ENCODE data around the gene DAB2IP.

Gene DAB2IP

DNA sequence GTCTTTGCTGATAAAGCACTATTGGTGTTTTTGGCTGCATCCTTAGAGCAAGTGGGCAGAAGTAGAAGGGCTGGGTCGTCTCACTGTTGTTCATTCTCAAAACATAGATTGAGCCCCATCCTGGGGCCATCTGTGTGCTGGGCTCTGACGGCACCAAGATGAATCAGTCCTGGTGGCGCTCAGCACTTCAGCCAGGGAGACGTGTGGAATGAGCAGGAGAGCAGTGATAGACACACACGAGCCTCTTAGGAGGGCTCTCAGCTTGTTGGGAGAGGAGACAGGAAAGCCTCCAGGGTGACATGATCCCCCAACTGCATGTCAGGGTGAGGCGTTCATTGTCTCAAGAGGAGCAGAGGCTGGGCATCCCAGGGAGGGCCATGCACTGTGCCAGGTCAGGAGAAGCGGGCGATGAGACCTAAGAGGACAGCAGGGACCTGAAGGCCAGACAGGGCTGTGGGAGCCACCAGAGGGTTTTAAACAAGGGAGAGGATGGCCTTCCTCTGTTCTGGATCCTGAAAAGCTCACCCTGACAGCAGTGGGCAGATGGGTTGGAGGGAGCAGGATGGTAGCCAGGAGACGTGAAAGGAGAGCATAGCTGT lies 115.8 kb downstream of the DAB2IP start:
- no peak for DNase-seq

DNA sequence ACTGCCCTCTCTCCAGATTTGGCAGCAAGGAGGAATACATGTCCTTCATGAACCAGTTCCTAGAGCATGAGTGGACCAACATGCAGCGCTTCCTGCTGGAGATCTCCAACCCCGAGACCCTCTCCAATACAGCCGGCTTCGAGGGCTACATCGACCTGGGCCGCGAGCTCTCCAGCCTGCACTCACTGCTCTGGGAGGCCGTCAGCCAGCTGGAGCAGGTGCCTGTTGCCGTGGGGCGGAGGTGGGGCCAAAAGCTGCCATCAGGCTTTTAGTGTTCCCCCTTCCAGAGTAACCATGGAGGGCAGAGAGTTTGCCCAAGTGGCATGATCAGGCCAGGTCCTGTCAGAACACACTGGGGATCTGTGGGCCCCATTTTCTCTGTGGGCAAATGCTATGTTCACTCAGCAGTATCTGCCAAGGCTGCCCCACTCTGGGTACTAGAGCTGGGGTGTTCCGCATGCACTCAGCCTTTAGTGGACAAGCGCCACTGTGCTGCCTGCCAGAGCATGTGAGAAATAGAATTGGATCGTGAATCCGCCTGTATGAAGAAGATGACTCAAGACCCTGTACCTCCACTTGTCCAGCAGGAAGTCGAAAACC lies 117.1 kb downstream of the DAB2IP start:
- no peak for DNase-seq

DNA sequence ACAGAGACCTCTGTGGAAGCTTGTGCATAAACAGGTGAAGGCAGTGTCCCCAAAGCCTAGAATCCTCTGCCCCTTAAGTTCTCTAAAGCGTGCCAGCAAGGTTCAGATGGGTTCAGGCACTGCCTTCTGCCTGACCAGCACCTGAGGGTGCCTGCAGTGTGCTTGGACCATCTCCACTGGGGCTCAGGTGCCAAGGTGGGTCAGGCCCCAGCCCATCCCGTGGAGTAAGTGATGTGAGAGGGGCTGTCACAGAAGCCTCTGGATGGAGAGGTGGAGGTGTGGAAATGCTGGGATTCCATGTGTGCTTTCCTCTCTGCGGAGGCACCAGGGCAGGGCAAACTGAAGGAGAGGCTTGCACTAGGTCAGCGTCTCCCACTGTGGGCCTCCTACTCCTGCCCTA lies 118.5 kb downstream of the DAB2IP start:
- DNase-seq, result no peak

DNA sequence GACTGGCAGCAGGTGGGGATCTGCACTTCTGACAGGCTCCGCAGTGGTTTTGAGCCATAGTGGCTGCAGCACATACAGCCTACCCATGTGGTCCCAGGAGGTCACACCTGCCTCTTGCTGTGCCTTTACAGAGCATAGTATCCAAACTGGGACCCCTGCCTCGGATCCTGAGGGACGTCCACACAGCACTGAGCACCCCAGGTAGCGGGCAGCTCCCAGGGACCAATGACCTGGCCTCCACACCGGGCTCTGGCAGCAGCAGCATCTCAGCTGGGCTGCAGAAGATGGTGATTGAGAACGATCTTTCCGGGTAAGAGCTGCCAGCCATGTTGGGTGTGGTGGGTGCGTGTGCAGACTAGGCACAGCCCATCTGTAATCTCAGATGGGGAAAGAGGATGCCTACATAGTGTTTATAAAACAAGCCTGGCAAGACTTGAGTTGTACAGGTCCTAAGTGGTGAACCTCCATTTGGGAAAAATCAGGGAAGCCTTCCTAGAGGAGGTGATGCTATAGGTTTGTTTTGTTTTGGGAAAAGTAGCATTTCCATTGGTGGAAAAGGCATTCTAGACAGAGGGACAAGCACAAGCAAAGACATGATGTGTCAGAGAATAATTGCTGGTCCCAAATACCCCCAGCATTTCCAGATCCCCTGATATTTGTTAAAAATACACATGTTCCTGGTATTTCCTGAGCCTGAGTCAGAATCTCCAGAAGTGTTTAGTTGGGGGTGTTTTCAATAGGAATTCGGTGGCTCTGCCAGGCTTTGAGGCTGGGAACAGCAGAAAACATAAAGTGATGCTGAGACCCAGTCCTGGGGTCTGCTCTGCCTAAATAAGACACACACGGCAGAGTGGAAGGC lies 119.2 kb downstream of the DAB2IP start:
- DNase-seq, result no peak

DNA sequence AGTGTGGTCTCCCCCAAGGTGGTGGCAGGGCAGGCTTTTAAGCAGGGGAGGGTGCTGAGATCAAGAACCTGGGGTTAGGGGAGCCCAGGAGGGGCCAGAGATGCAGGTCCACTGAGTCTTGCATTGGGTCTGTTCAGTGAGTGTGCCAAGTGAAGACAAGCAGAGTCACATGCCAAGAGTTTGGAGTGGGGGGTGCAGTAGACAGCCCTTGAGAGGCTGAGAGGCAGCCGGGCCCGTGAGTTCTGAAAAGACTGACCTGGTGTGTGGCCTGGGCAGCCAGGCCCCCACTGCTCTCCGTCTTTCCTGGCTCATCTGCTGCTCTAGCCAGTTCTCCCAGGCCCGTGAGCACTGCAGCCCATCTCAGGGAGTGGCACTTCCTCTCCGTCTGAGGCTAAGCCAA lies 120.0 kb downstream of the DAB2IP start:
- DNase-seq, result no peak

GRCh38 chr9:121771851-121772599 lies 120.6 kb downstream of the DAB2IP start:
- no peak for DNase-seq

GRCh38 chr9:121772600-121773285 lies 121.3 kb downstream of the DAB2IP start:
- DNase-seq, result no peak

DNA sequence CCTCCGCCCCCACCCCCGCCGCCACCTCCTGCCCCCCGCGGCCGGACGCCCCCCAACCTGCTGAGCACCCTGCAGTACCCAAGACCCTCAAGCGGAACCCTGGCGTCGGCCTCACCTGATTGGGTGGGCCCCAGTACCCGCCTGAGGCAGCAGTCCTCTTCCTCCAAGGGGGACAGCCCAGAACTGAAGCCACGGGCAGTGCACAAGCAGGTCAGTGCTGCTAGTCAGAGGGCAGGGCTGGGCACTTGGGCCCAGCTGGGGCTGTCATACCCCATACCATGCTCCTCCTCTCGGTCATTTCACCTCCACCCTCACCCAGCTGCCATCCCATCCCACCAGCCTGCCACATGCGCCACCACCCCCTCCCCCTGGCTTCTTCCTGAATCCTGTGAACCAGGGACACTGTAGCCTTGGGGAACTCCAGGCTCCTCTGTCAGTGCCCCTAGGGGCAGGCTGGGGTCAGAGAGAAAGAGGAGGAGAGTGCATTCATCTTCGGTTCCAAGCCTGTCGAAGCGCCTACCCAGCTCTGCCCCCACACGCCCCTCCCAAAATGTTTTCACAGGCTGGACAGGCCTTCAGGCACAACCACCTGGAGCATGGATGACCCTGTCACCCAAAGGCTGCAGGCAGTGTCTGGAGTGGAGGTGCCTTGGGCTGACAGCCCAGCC lies 122.0 kb downstream of the DAB2IP start:
- no peak for DNase-seq

DNA sequence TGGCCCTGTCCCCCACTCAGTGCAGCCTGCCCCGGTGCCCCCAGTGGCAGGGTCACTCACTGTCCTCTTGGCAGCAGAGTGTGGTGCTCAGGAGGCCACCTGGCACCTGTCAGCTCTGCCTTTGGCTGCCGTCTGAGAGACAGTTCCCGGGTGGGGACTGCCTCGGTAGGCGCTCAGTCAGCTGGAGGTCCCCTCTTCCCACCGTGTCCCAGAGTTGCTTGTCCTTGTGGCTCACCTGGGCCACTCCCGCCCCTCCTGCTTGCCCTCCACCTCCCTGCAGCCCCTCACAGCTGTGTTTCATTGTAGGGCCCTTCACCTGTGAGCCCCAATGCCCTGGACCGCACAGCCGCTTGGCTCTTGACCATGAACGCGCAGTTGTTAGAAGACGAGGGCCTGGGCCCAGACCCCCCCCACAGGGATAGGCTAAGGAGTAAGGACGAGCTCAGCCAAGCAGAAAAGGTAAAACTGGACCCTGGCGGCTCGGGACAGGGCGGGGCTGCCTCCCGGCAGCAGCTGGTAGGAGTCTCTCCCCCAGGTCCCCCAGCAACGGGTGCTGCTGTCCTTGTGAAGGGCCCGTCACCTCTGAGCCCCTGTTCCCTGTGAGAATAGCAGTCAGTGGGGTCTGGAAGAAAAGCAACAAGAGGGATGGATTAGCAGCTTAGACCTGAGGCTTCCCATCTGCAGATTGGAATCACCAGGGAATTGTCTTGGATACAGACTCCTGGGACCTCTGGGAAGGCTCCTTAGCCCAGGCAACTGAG lies 122.7 kb downstream of the DAB2IP start:
- DNase-seq, result no peak

- peak; percentile 41 for DNase-seq
These were observed 123.5 kb downstream of the DAB2IP start for GRCh38 chr9:121774715-121775613.

GRCh38 chr9:121776001-121776738 lies 124.7 kb downstream of the DAB2IP start:
- no peak for DNase-seq

GRCh38 chr9:121776739-121777637 lies 125.6 kb downstream of the DAB2IP start:
- no peak for DNase-seq

- peak; percentile 86 for DNase-seq
These were observed 127.1 kb downstream of the DAB2IP start for GRCh38 chr9:121778252-121779225.

- peak; percentile 37 for DNase-seq
These were observed 128.1 kb downstream of the DAB2IP start for GRCh38 chr9:121779381-121780117.

- DNase-seq, result peak; percentile 89
These were observed 129.0 kb downstream of the DAB2IP start for GRCh38 chr9:121780177-121781040.

All from NCI-H69 (cell line).